Hair follicular keratinocyte (primary cell): ENCODE data around the gene HHLA2. TPM values are rescaled to one million over a fixed set of nuclear protein-coding genes. Genes with fewer than 3 reads are reported as not detected.

Experiments
- total RNA-seq: library from RNA; depleted of rRNA; stranded (reverse); fragments of >200 nt; gene quantifications from 2 replicates; pipeline ENCODE4 v1.2.3, GENCODE V29; 2015

The HHLA2 gene, protein sequence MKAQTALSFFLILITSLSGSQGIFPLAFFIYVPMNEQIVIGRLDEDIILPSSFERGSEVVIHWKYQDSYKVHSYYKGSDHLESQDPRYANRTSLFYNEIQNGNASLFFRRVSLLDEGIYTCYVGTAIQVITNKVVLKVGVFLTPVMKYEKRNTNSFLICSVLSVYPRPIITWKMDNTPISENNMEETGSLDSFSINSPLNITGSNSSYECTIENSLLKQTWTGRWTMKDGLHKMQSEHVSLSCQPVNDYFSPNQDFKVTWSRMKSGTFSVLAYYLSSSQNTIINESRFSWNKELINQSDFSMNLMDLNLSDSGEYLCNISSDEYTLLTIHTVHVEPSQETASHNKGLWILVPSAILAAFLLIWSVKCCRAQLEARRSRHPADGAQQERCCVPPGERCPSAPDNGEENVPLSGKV
- not detected in 2 replicates for total RNA-seq

GRCh38 chr3:108296239-108296638 lies at the start of gene HHLA2:
HHLA2 (plus strand) TSS chr3:108296548; CDS start chr3:108351814, 55,266 bp downstream.

Other genes with a start within 250 kb of the HHLA2 start
- 60.7 and 78.9 TPM in 2 replicates for gene CD47, start 205.5 kb upstream of the HHLA2 start, total RNA-seq
- gene IFT57, start 74.1 kb upstream of the HHLA2 start, total RNA-seq: 48.0 and 52.2 TPM in 2 replicates
- 0.23 and 0.31 TPM in 2 replicates for gene MYH15, start 214.0 kb downstream of the HHLA2 start, total RNA-seq